ENCODE results near the gene SYCP3. TPM values are rescaled to one million over a fixed set of nuclear protein-coding genes. Genes with fewer than 3 reads are reported as not detected.

SYCP3 gene
- polyA plus RNA-seq, 1 of the 3 experiments (the other 2 are of a cell fraction) = 0.07 TPM

- Histone ChIP-seq H3K4me2 (no peak overlapping the region), H3K27ac (ENCODE audit: low read depth in 2 of 2, low read length in 1 of 2) (no peak overlapping the region), H3K4me3 (ENCODE audit: low read depth in 2 of 2, low read length in 1 of 2) (no peak overlapping the region), H3K9me2 (no peaks in the 10 kb centered on the region), H3K79me2 (ENCODE audit: insufficient read depth) (0 out of 2 replicates have a peak, but pooled peaks cover 4% of the 10 kb centered on the region), H3K9me3 (no peaks in the 10 kb centered on the region), H3F3A (replicated peaks; ENCODE audit: insufficient read depth) (no peaks in the 10 kb centered on the region), H4K20me1 (ENCODE audit: insufficient read depth) (no peaks in the 10 kb centered on the region), H3K36me3 (replicated peaks in 1 of 2; ENCODE audit: control insufficient read depth in 1 of 2, insufficient read depth in 2 of 2, low read length in 1 of 2) (no peaks in the 10 kb centered on the region), H3K4me1 (ENCODE audit: control insufficient read depth in 1 of 2, insufficient read depth in 2 of 2, low read depth in 1 of 2, low read length in 1 of 2) (peaks cover 0 to 3% of the 10 kb centered on the region in 2 experiments; a peak in 1 of 4 replicates), H2AFZ (ENCODE audit: low read depth) (no peak overlapping the region), H3K9ac (no peak overlapping the region), H3K27me3 (ENCODE audit: insufficient read depth) (no peaks in the 10 kb centered on the region)
- TF ChIP-seq TEAD4 (IDR thresholded peaks at IDR 0.05; ENCODE audit: borderline replicate concordance, insufficient read depth) (no peak), RXRA (IDR thresholded peaks at IDR 0.05; ENCODE audit: borderline replicate concordance, low read depth) (no peak), REST (IDR thresholded peaks at IDR 0.05; ENCODE audit: low read depth, low read length) (no peak), RFX5 (IDR thresholded peaks at IDR 0.05; ENCODE audit: low read length) (no peak), EP300 (IDR thresholded peaks at IDR 0.05; ENCODE audit: borderline replicate concordance in 1 of 2, low read depth in 1 of 2, low read length in 1 of 2) (no peak), POLR2AphosphoS5 (IDR thresholded peaks at IDR 0.05; ENCODE audit: low read depth, low read length) (no peak), SIN3A (IDR thresholded peaks at IDR 0.05; ENCODE audit: borderline replicate concordance, low read depth, low read length) (no peak), MEF2A (IDR thresholded peaks at IDR 0.05; ENCODE audit: borderline replicate concordance, low read depth) (no peak), RAD21 (IDR thresholded peaks at IDR 0.05; ENCODE audit: low read length) (no peak), CTCF (IDR thresholded peaks at IDR 0.05) (no peak), USF1 (IDR thresholded peaks at IDR 0.05; ENCODE audit: borderline replicate concordance, low read depth) (no peak)
- CTCF ChIA-PET = no interaction called here
- DNase-seq = no peak
- WGBS (ENCODE audit: low lambda C conversion rate) = 92% methylated on average over 4 of the region's 4 CpGs
- POLR2A ChIA-PET = no interaction called here
These were observed 29.0 kb downstream of the SYCP3 start for GRCh38 chr12:101710288-101710687.

Data from SK-N-SH (cell line).